H1 (cell line): ENCODE data around the gene EPB41L4B. TPM values are rescaled to one million over a fixed set of nuclear protein-coding genes. Genes with fewer than 3 reads are reported as not detected.

Experiments used
- HDAC2 ChIP-seq, 2 experiments: fragments of 300-600 bp in 1 of 2; sonication (generic) in 1 of 2; IDR thresholded peaks; 2 replicates each; pipeline ENCODE4 v1.6.1; 2011 to 2012; ENCODE audit warnings: low read depth in 2 of 2, low read length in 2 of 2, mild to moderate bottlenecking in 2 of 2, moderate library complexity in 2 of 2, borderline replicate concordance in 1 of 2, inconsistent platforms in 1 of 2
- HDAC6 ChIP-seq: IDR thresholded peaks from one replicate; pipeline ENCODE4 v1.7.1; 2012; ENCODE audit warnings: low read depth, mild to moderate bottlenecking, inconsistent platforms, low read length, moderate library complexity
- KDM5A ChIP-seq: fragments of 200-600 bp; IDR thresholded peaks from 2 replicates; pipeline ENCODE4 v1.7.1; 2012; ENCODE audit warnings: mild to moderate bottlenecking, low read length, inconsistent platforms, mixed read lengths
- polyA plus RNA-seq, 7 experiments: library from polyadenylated mRNA; depleted of rRNA in 3 of 7; stranded (reverse) in 5 of 7; unstranded in 2 of 7; fragments of >200 nt in 5 of 7; fragments of 200-250 nt in 2 of 7; gene quantifications; 1 replicate in 5 of 7; 2 replicates in 1 of 7; 4 replicates in 1 of 7; pipeline versions ENCODE4 v1.2.1 to v1.2.3, GENCODE V29; 2011 to 2013; ENCODE audit warnings: missing spikeins in 2 of 7, mixed read lengths in 2 of 7
- small RNA-seq: library from polyadenylated mRNA; stranded (forward); fragments of <200 nt; extraction: miRNeasy Mini kit (QIAGEN cat#:217004); gene quantifications from one replicate; pipeline ENCODE3, GENCODE V24; 2013; ENCODE audit not compliant: insufficient read depth
- total RNA-seq: library from RNA; stranded (reverse); fragmentation: NEBNext Ultra II Directional; extraction: Animal tissue kit (Norgen Biotek cat#: 25700); gene quantifications from 2 replicates; pipeline ENCODE4 v1.2.1, GENCODE V29; 2021
- TF ChIP-seq, protein P1 (sequence below): IDR thresholded peaks from 2 replicates; pipeline ENCODE4 v1.6.1; 2011; ENCODE audit warnings: low read depth, mild to moderate bottlenecking, low read length; ENCODE audit not compliant: insufficient read depth

The EPB41L4B gene
- total and polyA plus RNA-seq, 2 of the 8 experiments (the other 6 are each of a cell fraction or from before 2014, with no cell fraction given): 11.9 to 25.0 TPM

DNA sequence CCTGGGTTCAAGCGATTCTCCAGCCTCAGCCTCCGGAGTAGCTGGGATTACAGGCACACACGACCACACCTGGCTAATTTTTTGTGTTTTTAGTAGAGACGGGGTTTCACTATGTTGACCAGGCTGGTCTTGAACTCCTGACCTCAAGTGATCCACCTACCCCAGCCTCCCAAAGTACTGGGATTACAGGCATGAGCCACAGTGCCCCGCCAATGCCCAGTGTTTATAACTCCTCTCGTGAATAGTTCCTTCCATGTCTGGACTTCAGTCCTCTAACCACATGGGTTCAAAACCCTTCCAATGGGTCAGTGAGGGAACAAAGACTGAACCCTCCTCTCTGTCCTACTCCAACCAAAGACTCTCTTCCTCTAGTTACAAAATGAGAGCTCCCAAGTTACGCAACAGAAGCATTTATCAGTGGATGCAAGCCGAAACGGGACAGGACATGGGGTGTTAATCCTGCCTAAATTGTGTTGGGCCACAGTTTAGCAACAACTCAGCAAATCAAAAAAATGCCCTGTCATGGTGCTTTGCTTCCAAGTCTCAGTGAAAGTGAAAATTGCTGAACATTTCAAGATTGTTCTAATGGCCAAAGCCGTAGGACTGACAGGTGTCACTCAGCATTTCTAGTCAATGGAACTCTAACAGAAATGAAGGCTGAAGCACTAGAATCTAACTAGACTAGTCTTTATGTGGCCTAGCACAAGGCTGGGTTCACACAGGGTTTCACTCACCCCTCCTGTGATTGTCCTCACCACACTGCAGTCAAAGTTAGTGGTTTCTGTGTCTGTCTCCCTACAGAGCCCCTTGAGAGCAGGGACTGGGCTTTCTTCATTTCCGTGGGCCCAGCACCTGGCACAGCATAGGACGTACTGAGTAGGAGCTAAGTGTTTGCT is 197.9 kb downstream of the EPB41L4B start (continued):
- TF ChIP-seq HDAC6: no peak
- no peak for TF ChIP-seq KDM5A
- no peak for TF ChIP-seq HDAC2 (IDR thresholded peaks at IDR 0.05; ENCODE audit: borderline replicate concordance in 1 of 2, low read depth in 2 of 2, low read length in 2 of 2)
- TF ChIP-seq, protein P1, sequence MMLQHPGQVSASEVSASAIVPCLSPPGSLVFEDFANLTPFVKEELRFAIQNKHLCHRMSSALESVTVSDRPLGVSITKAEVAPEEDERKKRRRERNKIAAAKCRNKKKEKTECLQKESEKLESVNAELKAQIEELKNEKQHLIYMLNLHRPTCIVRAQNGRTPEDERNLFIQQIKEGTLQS: no peak

Small RNA genes lying within 50 kb of the gene (small RNA-seq; reads per million reads assigned to genes)
- gene RF00019 (not detected), gene RNU6-984P (not detected)

Other genes with a start within 250 kb of the EPB41L4B start
- 42.1 and 44.3 TPM in 2 replicates for gene TMEM245, start 201.1 kb downstream of the EPB41L4B start, total RNA-seq
- gene TMEM245, start 201.1 kb downstream of the EPB41L4B start, polyA plus RNA-seq (2011; rRNA removed): 40.3 and 45.8 TPM in 2 replicates
- gene FRRS1L, start 153.8 kb downstream of the EPB41L4B start, total RNA-seq: 2.1 and 2.2 TPM in 2 replicates
- 0.66 and 1.0 TPM in 2 replicates for gene FRRS1L, start 153.8 kb downstream of the EPB41L4B start, polyA plus RNA-seq (2011; rRNA removed)
- gene PTPN3, start 177.2 kb upstream of the EPB41L4B start, total RNA-seq: 3.7 TPM in 2 replicates
- 2.0 and 2.9 TPM in 2 replicates for gene PTPN3, start 177.2 kb upstream of the EPB41L4B start, polyA plus RNA-seq (2011; rRNA removed)